NAMALWA (cell line): ENCODE data around the gene TIMD4.
"Not testable (repeated sequence)": the region's sequence is repeated elsewhere in the genome, so short reads cannot be mapped to it uniquely, and the experiment has no call there.

ENCODE experiments used
- DNase-seq: peaks from one replicate; pipeline ENCODE4 v3.0.0-alpha.2; 2015; ENCODE audit warnings: low spot score

TIMD4 gene

DNA sequence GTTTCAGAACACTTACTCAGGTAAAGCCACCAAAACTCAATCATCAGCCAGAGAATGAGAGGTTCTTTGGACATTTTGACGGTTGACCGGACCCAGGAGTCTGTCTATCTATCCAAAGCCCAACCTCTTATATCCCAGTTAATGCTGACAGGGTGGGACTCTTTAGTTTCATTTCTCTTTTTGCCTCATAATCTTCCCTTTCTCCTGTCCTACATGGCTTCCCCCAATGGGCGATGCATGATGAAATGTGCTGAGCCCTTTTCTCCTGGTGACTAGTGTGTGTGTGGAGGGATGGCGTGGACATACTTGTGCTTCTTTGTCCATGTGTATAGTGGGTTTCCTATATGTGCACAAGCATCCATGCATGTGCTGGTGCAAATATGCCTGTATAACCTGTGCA lies at the start of gene TIMD4:
Gene TIMD4, minus strand, starts transcription at position 102 of the 400 bp plus-strand sequence. Its CDS starts 28 bp downstream, at position 74.
- DNase-seq: no peak

DNA sequence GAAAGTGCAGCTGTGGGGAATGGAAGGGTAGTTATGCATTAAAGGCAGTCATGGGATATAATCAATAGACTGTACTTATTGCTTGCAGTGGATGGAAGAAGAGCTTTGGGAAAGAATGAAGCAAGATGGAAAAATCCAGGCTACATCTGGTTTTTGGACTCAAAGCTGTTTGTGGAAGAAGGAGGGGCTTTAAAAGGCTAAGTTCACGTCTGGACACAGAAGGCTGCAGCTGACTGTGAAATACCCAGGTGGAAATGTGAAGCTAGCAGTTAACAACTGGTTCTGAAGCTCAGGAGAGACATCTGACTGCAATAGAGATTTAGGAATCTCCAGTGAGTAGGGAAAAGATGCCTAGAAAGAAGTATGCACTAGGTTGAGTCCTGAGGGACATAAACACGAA lies 43.2 kb upstream of the TIMD4 start:
- no peak for DNase-seq

DNA sequence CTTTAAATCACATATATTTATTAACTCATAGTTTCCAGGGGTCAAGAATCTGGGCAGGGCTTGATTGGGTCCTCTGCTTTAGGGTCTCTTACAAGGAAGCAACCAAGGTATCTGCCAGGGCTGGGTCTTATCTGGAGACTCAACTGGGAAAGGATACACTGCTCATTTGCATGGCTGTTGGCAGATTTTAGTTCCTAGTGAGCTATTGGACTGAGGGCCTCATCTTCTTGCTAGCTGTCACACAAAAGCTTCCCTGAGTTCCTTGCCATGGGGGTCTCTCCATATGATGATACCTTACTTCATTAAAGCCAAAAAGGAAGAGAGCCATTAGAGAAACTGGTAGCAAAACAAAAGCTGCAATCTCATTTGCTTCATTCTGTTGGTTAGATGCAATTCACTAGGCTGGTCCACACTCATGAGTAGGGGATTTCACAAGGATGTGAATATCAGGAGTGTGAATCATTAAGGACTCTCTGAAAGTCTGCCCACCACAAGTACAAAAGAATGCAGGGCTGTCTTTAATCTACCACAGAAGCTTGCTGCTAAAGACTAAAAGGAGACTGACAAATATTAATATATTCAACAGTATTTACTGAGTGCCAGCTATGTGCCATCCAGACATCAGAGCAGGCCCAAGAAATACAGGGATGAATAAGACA lies 42.0 kb upstream of the TIMD4 start:
- no peak for DNase-seq

DNA sequence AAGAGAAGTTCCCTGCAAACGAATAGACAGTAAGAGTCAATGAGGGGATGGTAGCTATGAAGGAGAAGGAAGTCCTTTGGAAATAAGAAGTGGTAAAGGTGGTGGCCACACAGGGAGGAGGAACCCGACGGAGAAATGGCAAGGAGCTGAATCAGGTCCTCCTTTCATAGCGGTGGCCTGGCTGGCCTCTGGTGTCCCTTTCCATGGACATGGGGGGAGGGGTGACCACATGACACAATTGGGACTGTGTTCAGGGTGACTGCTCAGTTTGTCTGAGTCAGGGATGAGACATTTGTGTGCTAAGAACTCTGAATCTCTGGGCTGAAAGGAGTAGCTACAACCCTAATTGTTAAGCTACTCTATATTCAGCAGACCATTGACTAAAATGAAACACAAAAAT lies 28.7 kb upstream of the TIMD4 start:
- DNase-seq: no peak

DNA sequence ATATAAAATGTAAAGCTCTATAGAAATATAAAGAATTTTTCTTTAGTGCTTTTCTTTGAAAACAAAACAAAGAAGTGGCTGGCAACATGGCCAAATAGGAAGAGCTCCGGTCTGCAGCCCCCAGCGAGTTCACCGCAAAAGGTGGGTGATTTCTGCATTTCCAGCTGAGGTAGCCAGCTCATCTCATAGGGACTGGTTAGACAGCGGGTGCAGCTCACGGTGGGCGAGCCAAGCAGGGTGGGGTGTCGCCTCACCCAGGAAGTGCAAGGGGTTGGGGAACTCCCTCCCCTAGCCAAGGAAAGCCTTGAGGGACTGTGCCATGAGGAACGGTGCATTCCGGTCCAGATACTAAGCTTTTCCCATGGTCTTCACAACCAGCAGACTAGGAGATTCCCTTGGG lies 21.0 kb upstream of the TIMD4 start:
- DNase-seq: no peak

DNA sequence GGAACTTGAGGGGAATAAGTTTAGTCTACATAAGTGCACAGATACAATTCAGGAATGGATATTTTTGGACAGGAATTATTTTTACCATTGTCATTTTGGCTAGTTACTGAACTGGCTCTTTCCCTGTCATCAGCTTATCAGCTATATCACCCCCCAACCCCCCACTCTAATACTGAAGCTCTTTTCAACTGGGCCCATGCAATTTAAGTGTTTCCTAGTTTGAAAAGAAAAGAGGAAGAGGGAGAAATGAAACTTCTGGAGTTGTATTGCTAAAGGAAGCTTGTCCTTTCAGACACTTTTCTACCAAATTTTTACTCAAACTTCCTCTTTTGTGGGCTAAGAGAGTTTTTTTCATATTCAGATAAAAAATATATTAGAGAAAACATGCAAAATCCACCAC lies 18.5 kb upstream of the TIMD4 start:
- peak; percentile 21 for DNase-seq

DNA sequence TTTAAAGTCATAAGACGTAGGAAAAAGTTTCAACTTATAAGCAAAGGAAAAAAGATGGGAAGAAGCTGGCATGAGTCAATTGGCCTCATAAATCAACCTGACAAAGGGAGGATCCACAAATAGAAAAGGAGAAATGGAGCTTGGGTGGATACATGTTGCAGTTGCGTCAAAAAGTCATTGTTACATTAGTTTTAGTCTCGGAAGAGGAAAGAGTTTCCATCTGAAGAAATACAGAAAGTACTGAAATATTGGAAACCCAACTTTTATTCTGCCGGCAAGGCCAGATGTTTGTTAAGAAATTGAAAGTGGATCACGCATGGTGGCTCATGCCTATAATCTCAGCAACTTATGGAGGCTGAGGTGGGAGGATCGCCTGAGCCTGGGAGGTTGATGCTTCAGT lies 11.3 kb upstream of the TIMD4 start:
- no peak for DNase-seq

DNA sequence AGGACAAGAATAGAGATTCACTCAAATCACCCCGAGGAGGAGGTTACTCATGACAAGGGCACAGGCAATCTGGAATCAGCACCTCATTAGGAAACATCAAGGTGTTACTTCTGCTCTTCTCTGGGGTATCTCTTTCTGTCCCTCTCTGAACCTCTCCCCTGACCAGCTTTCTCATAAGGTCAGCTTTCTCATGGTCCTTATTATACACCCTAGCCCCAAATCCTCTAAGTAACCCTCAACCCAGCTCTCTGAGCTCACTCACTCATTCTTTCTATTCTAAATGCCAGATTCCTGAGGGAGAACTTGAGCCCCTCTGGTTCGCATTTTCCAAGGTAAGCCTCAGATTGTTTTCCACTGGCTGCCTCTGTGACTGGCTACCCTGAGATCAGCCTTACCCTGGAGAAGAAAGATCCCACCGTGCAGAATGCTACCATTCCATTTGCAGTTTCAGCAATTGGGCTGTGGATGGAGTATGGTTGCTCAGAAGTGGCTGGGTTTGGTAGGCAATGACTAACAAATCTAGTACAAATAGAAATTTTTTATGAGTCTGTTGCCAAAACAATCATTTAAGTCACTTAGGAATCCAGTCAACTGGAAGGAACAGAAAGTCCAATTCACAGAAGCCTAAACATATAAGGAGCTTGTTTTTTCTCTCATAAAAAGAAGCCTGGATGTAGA lies 9.0 kb upstream of the TIMD4 start:
- DNase-seq: no peak

DNA sequence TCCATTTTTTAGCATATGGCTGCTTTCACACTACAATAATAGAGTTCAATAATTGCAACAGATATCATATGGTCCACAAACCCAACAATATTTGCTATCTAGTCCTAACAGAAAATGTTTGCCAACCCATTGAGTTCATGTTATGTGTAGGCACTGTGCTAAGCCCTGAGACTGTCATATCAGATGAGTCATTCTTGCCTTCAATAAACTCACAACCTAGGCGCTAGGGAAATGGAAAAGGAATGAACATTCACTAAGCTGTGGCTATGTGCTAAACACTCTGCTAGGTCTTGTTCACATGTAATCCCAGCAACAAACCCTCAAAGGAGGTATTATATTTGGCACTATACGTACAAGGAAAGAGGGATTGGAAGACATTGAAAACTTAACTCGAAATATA lies 8.4 kb upstream of the TIMD4 start:
- no peak for DNase-seq

DNA sequence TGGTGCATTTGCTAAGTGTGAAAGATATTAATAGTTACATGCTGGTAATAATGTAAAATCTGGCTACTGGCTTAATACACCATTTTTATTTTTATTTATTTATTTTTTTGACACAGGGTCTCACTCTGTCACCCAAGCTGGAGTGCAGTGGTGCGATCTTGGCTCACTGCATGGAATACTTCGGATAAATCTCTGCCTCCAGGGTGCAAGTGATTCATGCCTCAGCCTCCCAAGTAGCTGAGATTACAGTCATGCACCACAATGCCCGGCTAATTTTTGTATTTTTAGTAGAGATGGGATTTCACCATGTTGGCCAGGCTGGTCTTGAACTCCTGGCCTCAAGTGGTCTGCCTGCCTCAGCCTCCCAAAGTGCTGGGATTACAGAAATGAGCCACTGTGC lies 4.4 kb upstream of the TIMD4 start:
- DNase-seq: not testable (repeated sequence)

DNA sequence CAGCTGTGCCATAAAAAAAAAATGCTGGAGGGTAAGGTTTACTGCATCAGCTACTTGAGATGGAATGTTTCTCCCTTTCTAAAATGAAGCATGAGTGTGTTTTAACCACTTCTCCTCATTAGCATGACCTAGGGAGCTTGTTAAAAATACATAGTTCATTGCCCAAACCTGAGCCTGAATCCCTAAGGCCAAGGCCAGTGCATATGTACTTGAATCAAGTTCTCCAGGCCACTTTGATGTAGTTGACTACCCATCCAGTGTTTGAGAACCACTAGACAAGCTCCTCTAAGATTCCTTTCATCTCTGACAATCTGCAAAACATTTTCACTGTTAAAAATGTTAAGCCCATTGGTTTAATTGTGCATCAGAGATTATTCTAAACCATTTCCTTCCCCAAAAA lies 6.7 kb downstream of the TIMD4 start:
- no peak for DNase-seq

DNA sequence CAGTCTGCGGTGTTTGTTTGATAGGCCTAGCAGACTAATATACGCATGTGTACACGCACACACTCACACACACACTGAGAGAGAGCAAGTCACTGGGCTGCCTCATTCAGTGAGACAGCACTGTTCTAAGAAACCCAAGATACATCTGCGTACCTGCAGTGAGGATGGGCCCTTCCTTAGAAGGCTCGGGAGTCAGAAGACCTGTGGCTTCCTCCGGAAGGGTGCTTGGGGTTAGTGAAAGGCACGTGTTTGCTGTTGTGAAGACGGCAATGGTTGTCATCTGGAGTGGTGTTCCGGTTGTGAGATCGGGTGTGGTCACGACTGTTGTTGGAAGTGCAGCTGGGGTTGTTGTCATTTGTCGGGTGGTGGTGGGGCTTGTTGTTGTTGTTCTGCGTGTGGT lies 11.7 kb downstream of the TIMD4 start:
- DNase-seq: no peak

DNA sequence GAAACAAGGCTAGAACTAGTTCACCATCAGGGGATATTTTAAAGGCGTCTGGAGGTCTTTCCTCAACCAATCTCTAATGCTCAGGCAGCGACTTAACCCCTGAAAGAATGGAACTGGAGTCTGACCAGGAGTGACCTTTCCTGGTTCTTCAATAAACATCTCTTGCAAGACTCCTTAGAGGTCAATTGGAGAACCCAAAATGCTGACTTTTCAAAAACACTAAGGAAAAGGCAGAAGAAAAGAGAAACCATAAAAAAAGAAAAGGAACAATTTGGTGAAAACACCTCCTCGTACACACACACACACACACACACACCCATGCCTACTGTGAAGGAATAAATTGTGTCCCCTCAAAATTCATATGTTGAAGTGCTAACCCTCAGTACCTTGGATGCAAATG lies 12.3 kb downstream of the TIMD4 start:
- no peak for DNase-seq

DNA sequence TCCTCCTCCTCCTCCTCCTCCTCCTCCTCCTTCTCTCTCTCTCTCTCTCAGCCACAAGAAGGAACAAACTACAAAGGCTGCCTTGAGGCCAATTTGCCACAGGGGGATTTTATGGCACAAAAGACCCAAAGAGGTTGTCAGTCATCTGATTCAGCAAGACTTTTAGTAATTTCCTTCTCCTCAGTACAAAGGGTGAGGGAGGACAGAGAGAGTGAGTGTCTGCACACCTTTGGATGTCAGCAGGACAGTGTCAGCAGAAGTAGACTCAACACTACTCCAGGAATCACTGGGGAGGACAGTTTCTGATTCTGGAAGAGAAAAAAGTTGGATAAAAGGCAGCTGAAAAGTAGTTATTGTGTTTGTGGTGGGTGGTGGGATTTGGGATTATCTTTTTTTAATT lies 13.6 kb downstream of the TIMD4 start:
- no peak for DNase-seq

DNA sequence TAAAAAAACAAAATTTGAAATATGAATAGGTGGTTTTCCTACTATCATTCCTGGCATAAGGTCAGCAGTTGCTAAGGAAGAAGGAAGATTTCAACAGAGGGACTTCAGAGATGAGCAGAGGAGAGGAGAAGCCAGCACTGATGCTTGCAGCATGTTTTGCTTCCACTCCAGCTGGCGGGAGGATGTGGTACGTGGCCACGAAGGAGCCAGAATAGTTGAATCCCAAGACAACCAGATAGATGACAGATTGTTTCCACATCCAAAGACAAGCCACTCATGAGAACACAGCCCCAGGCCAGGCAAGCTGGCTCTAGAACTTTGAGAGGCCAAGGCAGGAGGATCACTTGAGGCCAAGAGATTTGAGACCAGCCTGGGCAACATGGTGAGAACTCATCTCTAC lies 15.1 kb downstream of the TIMD4 start:
- no peak for DNase-seq

DNA sequence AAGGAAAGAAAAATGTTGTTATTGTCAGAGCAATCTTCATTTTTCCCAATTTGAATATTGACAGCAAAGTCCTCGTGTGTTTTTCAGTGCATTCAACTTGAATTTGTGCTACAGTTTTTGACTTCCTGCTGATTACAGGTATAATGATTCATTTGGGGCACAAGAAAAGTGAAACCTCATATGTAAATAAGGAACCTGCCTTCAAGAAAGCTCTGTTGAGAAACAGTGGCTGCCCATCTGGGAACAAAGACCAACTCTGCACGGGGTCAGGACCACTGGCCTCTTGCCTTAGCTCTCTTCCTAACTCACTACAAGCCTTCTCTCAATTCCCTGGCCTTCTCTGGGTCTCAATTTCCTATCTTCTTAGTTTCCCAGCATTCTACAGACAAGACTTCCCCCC lies 21.0 kb downstream of the TIMD4 start:
- no peak for DNase-seq

DNA sequence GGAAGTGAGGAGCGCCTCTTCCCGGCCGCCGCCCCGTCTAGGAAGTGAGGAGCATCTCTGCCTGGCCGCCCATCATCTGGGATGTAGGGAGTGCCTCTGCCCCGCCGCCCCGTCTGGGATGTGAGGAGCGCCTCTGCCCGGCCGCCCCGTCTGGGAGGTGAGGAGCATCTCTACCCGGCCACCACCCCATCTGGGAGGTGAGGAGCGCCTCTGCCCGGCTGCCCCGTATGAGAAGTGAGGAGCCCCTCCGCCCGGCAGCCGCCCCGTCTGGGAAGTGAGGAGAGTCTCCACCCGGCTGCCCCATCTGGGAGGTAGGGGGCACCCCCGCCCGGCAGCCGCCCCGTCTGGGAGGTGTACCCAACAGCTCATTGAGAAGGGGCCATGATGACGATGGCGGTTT lies 22.6 kb downstream of the TIMD4 start:
- not testable (repeated sequence) for DNase-seq

DNA sequence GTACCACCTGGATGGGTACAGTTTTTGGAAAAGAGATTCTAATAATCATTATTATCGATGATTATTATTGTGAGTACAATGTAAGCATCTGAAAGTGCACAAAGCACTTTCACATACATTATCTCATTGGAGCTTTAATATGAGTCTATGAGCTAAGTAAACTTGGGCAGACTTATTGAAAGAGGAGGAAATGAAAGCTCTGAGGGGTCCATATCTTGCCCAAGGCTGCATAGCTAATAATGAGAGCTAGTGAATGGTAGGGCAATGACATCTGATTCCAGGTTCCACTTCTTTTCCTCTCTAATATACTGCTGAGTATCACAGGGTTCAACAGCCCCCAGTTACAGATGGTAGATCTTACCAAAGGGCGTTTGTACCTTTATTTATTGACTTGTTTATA lies 26.1 kb downstream of the TIMD4 start:
- DNase-seq: peak; percentile 24

DNA sequence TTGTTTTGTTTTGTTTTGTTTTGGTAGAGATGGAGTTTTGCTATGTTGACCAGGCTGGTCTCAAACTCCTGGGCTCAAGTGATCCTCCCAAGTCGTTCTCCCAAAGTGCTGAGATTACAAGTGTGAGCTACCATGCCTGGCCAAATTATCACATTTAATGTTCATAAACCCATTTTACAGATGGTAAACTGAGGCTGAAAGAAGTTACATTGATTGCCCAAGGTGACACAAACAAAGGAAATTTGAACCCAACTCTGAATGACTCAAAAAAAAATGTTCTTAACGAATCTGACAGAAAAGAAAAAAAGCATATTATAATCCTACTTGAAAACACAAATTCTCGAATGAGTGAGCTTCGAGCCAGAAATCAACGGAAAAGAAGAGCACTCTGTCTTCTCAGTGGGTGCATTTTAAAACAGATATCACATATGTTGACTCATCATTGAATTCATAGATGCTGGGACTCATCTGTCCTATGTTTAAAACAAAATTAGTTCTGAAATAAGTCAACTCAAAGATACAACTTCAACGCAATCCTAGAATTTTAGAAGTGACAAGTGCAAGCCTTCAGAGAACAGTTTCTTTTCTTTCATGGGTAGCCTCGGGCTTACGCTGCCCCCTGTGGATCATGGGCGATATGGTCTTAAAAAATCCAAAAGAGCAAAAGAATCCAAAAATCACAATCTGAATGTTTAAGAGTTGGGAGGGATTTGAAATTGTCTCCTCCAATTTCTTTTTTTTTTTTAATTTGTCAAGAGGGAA lies 28.4 kb downstream of the TIMD4 start:
- DNase-seq: peak; percentile 55

DNA sequence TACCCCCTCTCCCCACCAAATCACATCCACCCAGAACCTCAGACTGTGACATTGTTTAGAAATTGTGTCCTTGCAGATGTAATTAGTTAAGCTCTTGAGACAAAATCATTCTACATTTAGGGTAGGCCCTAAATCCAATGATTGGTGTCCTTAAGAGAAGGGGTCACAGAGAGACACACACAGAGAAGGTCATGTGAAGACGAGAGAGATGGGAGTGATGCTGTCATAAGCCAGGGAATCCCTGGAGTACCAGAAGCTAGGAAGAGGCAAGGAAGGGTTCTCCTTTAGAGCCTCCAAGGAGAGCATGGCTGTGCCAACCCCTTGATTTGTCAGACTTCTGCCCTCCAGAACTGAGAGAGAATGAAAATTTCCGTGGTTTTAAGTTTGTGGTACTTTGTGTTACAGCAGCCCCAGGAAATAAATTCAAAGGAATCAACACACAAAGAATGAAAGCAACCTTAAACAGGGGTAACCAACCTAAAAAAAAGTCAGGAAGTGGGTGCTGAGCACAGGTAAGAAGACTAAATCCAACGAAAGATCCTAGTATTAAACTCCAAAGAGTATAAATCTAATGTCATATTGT lies 33.6 kb downstream of the TIMD4 start:
- DNase-seq: no peak

DNA sequence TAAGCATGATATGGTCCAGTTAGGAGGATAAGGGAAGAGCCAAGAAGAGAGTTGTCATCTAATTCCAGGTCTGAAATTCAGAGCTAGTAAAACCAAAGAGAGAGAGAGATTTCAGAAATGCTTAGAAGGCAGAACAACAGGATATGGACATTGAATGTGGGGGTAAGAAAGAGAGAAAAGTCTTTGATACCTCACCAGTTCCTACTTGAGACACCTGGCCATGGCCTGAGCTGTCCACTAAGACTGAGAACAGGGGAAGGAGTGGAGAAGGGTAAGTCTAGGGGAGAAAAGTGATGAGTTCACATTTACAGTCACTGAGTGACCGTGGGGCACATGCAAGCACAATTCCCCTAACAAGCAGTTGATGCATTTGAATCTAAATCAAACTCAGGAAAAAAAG lies 35.5 kb downstream of the TIMD4 start:
- DNase-seq: no peak

DNA sequence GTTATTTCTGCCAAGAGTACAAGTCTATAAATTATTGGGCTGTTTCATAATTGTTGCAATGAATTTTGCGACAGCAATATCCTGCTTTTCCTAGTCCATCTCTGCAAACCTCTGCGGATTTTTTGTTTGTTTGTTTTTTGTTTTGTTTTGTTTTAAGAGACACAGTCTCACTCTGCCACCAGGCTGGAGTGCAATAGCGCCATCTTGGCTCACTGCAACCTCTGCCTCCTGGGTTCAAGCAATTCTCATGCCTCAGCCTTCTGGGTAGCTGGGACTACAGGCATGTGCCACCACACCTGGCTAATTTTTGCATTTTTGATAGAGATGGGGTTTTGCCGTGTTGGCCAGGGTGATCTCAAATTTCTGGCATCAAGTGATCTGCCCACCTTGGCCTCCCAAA lies 37.3 kb downstream of the TIMD4 start:
- not testable (repeated sequence) for DNase-seq

DNA sequence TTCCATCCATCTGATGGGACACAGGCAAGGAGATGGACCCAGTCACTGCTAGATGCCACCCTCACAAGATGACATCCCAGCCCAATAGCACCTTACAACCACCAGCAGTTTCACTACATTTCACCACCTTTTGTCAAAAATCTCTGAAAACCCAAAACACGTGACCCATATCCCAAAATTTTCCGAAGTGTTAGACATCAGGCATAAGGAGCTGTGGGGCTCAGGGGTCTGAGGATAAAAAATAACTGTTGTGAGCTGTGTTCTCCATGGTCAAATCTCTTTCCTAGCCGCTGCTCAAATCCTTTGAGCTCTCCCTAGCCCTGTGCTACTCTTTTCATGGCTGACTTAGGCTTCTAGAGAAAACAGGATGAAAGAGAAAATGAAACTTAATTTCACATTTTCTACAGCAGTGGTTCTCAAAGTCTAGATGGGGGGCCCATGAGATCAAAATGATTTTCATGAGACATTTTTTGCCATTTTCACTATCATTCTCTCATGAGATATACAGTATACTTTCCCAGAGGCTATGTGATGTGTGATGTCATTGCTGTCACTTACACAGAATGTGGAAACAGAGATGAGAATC lies 40.7 kb downstream of the TIMD4 start:
- DNase-seq: no peak
